GM18505 (cell line): ENCODE results near the gene INSL6.
"Not testable (repeated sequence)": the region's sequence is repeated elsewhere in the genome, so short reads cannot be mapped to it uniquely, and the experiment has no call there.

Experiments
- ATAC-seq: cut with Tn5 transposase; IDR thresholded peaks from one replicate; pipeline ENCODE4 v1.9.1; 2021; ENCODE audit not compliant: unreplicated experiment
- POLR2A ChIP-seq: IDR thresholded peaks from 4 replicates; pipeline ENCODE4 v1.6.1; 2011; ENCODE audit warnings: borderline replicate concordance; ENCODE audit not compliant: insufficient read depth, insufficient read length; ENCODE audit errors: extremely low read depth

Gene INSL6

GRCh38 chr9:5185220-5185840 lies at the start of gene INSL6:
Gene INSL6 (minus strand): TSS chr9:5185639. CDS start chr9:5185602, 37 bp downstream.
- ATAC-seq = no peak
- TF ChIP-seq POLR2A = no peak

- ATAC-seq = no peak
- TF ChIP-seq POLR2A = no peak
Observed at GRCh38 chr9:5231212-5231611, 45.8 kb upstream of the INSL6 start, which contains the start of gene INSL4. Gene INSL4 (plus strand): TSS chr9:5231419. CDS start chr9:5231524, 105 bp downstream.

- no peak for TF ChIP-seq POLR2A
- ATAC-seq = no peak
Observed at GRCh38 chr9:5230554-5230953, 45.1 kb upstream of the INSL6 start.

GRCh38 chr9:5205071-5205470 lies 19.6 kb upstream of the INSL6 start:
- ATAC-seq = no peak

GRCh38 chr9:5195463-5195862 lies 10.0 kb upstream of the INSL6 start:
- no peak for ATAC-seq
- TF ChIP-seq POLR2A = no peak

More at GRCh38 chr9:5205071-5205470, 19.6 kb upstream of the INSL6 start:
- no peak for TF ChIP-seq POLR2A

GRCh38 chr9:5193345-5193744 lies 7.9 kb upstream of the INSL6 start:
- no peak for ATAC-seq
- no peak for TF ChIP-seq POLR2A

GRCh38 chr9:5191985-5192384 lies 6.5 kb upstream of the INSL6 start:
- TF ChIP-seq POLR2A = no peak
- no peak for ATAC-seq

- TF ChIP-seq POLR2A = no peak
- no peak for ATAC-seq
Observed at GRCh38 chr9:5188060-5188984, 2.9 kb upstream of the INSL6 start.

GRCh38 chr9:5186416-5187169 lies 1.2 kb upstream of the INSL6 start:
- no peak for ATAC-seq
- no peak for TF ChIP-seq POLR2A

GRCh38 chr9:5184776-5185175 lies 663 bp downstream of the INSL6 start:
- TF ChIP-seq POLR2A = no peak
- no peak for ATAC-seq

- ATAC-seq = not testable (repeated sequence)
Observed at GRCh38 chr9:5180631-5181030, 4.8 kb downstream of the INSL6 start.

- no peak for TF ChIP-seq POLR2A
- ATAC-seq = no peak
Observed at GRCh38 chr9:5178126-5178805, 7.2 kb downstream of the INSL6 start.

GRCh38 chr9:5146241-5146640 lies 39.2 kb downstream of the INSL6 start:
- no peak for ATAC-seq
- TF ChIP-seq POLR2A = no peak
